NB4 (cell line): ENCODE measurements around the gene GARNL3.

ENCODE experiments used
- CTCF ChIP-seq: IDR thresholded peaks from one replicate; pipeline ENCODE4 v1.5.1; 2012; ENCODE audit warnings: low read depth, low read length
- MAX ChIP-seq: IDR thresholded peaks from 2 replicates; pipeline ENCODE4 v1.6.1; 2011; ENCODE audit warnings: low read depth, low read length
- MYC ChIP-seq: IDR thresholded peaks from 2 replicates; pipeline ENCODE4 v1.6.1; 2011; ENCODE audit warnings: low read depth, low read length
- POLR2A ChIP-seq: IDR thresholded peaks from 2 replicates; pipeline ENCODE4 v1.6.1; 2011; ENCODE audit warnings: mild to moderate bottlenecking; ENCODE audit not compliant: insufficient read length; ENCODE audit errors: extremely low read depth

GRCh38 chr9:127405344-127406125 lies 141.0 kb downstream of the GARNL3 start:
- TF ChIP-seq CTCF (no peak), POLR2A (no peak), MYC (no peak), MAX (no peak)
